NCI-H2029 treated with DMSO at 0.1 percent for 48 hours (cell line): ENCODE measurements around the gene CD164L2.

Experiments
- DNase-seq: peaks from one replicate; lab custom pipeline; 2025; lab: John Stamatoyannopoulos, UW

The CD164L2 gene

DNA sequence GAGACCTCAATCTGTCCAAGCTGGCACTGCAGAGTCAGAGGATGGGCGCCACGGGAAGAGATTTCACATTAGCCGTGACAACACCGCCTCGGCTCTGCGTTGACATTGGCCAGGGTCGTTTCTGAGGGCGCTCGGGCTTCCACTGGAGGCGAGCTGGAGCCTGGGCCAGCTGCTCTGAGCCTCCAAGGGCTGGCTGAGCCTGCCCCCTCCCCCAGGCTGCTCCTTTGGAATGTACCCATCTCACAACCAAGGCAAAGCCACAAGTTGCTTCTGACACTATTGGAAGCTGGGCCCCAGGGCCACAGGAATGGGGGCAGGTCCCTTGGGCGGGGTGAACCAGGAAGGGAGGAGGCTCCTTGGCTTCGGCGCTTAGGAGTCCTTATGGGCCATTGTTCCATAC is 21.9 kb upstream of the CD164L2 start:
- no peak for DNase-seq

DNA sequence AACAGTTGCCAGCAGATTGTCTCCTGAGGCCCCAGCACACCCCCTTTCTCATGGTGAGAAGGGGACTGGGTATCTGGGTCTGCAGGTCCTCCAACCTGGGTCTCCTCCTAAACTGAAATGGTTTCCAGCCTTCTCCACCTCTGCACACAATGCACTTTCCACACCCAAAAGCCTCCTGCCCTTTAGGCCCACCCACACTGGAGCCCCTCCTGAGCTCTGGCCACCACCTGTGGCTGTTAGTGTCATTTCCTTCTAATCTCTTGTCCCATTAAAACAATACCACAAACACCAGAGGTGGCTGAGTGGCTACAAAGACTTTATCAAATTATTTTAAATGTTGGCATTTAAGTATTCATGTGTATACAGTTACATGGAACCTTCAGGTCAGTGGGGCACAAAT is 20.8 kb upstream of the CD164L2 start:
- no peak for DNase-seq

DNA sequence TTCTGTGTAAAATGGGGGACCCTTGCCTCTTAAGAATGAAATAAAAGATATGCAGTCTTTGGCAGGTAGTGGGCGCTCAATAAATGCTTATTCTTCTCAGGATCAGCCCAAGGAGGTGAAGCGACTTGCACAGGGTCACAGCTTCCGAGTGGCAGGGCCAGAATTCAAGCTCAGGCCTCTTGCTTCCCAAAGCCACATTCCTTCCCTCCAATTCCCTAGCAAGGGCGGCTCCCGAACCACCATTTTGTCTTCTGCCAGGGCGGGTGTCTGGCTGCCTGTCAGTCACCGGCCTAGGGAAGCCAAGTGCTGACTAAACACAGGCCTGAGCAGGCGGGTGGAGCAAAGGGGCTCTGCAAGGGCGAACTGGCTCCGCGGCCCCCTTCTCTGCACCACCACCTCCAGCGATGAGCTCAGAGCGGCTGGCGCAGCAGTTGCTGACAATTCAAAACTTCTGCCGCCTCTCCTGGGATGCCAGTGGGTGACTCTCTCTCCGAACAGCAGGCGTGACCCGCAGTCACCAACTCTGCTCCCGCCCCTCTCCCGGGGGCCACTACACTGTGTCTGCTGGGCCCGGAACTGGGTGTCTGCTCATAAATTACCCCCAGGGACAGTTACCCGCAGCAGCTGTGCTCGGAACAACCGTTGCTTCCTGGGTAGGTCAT is 20.1 kb upstream of the CD164L2 start:
- no peak for DNase-seq

DNA sequence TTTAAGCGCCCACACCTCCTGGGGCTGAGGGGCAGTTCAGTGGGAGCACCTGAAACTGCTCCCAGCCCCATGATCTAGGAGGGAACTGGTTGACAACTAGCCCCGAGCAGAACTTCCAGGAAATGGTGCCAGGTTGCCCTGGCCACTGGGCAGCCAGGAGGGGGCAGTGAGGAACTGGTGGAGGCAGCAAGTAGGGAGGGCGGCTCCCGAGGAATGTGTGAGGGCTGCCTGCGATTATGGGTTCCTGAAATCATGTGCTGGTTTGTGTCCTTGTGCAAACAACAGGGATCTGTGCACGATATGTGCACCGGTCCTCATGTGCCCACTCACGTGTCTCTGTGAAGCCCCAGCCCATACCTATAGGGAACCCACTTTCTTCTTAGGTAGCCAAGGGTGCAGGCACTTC is 19.2 kb upstream of the CD164L2 start:
- no peak for DNase-seq

DNA sequence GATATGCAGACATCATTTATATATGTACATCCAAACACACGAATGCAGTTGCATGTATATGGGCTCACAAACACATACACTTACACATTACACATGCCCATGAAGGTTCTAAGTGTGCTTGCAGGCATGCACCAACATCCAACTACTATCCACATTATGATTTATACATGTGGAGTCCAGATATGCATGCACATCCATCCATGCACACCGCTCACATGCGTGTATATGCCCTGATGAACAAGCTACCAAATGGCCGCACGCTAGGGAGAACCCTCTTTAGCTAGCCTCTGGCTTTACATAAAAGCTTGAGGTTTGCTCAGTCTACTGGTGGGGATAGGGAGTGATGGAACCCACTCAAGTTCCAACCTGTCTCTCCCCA is 17.8 kb upstream of the CD164L2 start:
- DNase-seq: no peak

DNA sequence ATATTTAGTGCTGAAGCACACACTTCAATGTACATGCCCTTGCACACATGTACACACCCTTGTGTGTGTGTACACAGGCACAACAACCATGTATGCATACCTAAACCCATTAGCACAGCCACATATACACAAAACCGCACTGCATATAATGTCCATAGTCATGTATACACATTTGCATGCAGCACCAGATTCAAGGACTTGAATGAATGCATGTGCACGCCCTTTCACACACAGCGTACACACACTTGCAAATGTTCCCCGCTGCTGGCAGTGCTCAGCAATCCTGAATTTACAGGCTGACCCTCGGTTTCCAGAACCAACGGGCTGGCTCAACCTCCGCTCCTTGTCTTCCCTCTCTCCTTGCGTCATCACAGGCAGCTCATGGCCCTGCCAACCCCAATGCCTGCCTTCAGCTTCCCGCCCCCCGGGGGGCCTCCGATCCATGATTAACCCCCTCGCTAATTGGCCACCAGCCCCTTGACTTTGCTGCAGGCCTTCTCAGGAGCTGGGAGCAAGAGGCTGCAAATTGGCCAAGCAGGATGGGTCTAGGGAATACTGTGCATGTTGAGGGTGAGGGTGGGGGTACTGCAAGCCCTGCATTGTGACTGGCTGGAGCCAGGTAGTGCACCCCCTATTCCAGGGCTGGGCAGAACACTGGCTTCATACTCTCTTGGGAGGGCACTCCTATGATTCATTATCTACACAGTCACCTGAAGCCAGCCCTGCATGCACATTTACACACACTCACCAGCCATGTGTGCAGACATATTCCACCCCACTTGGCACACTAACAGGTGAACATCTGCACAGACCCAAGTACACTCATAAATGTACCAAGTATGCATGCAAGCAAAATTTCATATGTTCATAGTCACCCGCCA is 17.2 kb upstream of the CD164L2 start:
- DNase-seq: no peak

DNA sequence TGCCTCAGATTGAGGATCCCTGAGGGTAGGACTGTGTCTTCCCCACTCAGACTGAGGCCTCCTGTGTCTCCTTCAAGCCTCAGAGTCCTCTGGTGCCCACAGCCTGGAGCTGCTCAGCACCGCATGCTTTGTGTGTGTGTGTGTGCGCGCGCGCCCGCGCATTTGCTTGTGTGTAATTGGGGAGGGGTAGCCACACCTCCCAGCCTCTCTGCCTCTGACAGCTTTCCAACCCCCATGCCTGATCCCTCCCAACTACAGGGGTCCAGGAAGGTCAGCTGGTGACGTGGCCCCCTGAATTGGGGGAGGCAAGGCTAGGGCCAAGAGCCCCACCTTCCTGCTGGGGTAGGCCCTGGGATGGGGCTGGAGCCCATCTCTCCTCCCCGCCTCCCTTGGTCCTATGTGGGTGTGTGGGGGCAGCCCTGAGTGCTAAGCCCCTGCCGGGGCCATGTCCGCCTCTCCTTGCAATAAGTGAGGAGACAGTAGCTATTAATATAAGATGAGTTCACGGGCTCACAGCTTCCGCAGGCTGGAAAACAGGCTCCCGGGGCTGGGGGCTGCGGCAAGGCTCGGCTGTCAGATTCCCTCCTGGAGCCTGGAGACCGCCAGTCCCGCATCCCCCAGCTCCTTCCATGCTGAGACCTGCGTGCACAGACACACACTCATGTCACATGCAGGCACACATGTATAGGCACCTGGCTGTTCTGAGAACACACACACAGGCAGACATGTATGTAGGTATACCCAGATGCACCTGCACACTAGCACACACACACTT is 16.3 kb upstream of the CD164L2 start:
- no peak for DNase-seq

DNA sequence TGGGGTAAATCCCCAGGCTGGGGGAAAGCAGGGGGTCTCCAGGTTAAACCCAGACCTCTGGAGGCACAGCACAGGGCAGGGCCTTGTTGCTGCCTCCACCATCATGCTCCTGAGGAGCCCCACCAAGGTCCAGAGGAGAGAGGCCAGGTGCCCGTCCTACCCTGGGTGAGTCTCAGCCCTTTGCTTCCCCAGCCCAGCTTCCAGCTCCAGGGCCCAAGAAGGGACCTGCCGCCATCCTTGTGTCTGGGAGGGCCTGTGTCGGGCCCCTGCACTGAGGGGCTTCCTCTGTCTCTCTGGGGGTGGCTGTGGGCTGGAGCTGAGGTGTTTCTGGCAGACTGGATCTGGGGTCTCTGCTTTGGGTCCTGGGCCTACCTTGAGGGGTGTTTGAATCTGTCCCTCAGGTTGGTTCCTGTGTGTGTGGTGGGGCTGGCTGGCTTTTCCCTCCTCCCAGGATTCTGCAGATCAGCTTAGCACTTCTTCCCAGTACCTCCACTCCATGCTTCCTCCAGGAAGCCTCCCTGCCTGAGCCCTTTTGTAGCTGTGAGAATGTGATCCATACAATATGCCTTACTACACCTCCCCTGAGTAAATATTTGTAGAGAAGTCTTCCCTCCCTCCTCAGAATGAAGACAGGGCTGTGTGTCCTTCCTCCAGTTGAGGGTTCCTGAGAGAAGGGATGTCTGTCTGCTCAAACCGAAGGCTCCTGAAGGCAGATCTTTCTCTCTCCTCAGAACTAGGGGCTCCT is 15.4 kb upstream of the CD164L2 start:
- no peak for DNase-seq

DNA sequence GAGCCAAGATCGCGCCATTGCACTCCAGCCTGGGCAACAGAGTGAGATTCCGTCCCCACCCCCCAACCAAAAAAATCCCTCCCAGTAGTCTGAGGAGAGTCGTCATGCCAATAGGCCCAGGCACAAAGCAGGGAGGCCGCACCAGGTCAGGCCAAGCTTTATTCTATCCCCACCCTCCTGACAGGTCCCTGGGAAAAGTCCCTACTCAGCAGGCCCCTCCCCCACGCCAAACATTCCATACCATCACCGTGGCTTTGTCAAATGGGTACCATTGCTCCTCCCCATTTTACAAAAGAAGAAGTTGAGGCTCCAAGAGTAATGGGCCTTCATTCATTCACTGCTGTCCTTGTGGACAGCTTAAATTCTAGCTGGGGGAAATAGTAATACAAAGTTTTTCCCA is 14.6 kb upstream of the CD164L2 start:
- no peak for DNase-seq

DNA sequence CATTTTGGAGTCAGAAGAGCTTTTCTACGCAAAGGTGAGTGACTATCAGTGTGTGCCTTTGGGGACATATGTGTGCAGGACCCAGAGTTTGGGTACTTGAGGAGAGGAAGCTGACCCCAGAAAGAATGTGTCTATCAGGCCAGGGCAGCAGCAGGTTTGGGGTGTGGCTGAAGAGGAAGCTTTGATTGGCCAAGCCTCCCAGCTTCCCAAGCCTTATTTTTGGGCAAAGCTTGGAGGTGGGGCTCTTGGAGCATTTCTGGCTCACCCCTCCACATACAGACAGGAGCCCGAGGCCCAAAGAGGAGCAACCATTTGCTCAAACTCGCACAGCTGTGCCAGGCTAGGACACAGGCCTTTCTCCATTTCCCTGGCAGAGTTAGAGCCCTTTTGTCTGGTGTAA is 14.0 kb upstream of the CD164L2 start:
- no peak for DNase-seq

DNA sequence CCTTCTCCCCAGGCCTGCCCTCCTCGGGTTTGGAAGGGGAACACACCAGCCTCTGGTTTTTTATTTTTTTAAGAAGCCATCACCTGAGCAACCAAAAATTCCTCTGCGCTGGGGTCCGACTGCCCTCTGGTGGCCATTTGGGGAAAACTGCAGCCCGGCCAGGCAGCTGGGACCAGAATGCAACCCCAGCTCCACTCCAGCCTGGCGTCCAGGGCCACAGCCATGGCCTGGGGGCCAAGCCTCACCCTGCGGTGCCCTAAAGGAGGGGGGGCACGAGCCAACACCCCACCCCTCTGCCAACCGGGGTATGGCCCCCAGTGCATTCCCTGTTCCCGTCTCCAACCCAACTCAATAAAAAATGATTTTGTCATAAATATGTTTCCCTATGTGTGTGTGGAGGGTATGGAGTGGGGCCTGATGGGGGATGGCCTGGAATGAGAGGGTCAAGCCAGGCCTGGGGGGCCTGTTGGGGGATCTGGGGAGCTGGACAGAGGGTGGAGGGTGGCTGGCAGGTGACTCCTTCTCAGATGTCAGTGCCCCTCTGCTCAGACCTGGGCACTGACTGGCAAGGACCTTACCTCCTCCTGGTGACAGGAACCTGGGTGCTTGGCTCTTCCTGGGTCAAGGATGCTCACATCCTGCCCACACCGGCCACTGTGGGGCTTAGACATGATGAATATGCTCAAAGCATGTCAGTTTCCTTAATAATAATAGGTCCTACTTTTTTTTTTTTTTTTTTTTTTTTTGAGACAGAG is 12.5 kb upstream of the CD164L2 start:
- DNase-seq: peak; percentile 32

DNA sequence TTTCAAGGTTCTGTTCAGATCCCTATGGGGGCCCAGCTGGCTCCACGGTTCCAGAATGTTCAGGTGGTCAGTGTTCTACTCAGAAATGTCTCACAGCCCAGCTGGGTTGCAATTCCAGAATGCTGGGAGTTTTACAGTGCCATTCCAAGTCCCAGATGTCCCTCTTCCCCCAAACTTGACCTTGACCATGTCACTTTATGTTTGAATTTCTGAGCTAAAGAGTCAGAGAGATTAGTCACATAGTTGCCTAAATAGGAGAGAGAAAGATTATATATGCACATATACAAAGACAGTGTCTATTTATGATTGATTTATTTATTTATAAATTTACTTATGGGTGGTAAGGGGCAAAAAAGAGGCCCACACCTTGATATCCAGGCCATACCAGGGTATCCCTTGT is 11.8 kb upstream of the CD164L2 start:
- DNase-seq: no peak

DNA sequence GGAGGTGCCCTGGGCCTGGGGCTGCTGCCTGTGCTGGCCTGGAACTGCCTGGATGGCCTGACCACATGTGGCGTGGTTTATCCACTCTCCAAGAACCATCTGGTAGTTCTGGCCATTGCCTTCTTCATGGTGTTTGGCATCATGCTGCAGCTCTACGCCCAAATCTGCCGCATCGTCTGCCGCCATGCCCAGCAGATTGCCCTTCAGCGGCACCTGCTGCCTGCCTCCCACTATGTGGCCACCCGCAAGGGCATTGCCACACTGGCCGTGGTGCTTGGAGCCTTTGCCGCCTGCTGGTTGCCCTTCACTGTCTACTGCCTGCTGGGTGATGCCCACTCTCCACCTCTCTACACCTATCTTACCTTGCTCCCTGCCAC is 11.1 kb upstream of the CD164L2 start:
- DNase-seq: no peak

DNA sequence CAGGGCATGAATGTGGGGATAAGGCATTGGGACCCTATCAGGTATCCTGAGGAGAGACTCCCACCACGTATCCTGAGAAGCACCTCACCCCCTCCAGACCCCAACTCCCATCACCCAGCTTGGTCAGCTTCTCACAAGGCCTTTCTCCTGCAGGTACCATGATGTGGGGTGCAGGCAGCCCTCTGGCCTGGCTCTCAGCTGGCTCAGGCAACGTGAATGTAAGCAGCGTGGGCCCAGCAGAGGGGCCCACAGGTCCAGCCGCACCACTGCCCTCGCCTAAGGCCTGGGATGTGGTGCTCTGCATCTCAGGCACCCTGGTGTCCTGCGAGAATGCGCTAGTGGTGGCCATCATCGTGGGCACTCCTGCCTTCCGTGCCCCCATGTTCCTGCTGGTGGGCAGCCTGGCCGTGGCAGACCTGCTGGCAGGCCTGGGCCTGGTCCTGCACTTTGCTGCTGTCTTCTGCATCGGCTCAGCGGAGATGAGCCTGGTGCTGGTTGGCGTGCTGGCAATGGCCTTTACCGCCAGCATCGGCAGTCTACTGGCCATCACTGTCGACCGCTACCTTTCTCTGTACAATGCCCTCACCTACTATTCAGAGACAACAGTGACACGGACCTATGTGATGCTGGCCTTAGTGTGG is 10.6 kb upstream of the CD164L2 start:
- no peak for DNase-seq

DNA sequence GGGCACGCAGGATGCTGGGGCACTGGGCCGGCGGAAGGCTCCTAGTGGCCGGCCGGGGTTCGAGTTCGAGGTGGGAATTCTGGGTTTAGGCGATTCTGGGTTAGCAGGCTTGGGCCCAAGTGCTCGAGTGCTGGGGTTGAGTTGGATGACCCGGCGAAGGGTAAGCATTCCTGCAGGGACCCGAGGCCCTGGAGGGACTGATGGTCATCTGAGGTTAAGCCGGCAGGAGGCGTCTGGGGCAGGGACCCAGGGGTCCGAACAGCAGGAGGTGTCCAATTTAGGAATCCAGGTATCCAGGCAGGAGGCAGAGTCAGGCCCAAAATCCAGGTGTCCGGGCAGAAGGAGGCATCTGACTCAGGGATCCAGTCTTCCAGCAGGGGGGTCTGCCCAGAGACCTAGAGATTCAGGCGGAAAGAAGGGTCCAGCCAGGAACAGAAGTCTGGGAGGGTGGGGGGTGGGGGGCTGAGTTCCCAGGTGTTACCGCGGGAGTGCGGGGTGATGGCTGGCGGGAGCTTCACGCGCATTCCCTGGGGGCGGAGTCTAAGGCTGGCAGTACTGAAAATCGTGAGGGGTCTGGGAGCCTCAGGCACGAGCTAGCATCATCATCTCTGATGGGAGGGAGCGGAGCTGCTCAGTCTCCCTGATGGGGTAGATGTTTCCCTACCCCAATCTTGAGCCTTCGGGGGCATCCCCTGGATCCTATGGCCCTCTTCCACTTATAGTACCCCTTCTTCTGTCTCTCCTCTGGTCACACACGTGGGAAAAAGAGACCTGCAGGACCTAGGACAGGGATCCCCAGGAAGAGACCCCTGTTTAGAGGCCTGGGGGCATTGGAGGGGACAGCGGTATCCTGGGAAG is 9.9 kb upstream of the CD164L2 start:
- no peak for DNase-seq

DNA sequence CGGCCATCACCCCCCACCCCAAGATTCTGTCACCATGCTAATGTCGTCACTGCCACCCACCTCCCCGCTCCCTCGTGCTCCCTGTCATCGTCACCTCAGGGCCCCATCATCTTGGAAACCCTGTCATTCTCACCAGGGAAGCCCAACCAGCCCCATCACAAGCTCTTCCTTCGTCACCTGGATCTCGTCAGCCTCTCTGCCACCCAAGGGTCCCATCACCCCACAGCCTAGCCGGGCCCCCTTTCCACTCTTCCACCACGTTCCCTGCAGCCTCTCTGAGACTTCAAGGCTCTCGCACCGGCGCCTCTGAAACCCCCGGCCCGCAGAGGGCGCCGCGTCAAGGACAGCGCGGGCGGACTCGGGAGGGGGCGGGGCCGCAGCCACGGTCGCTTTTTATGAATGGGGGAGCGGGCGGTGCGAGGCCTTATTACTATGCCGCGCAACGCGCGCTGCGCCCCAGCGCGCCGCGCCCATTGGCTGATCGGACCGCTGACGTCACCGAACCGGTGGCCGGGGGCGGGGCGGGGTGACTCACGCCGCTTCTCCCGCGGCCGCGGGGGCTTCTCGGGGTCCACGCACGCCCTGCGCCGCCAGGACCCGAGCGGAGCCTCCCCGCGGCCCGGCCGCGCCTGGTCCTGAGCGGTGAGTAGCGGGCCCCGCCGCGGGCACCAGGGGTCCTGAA is 9.1 kb upstream of the CD164L2 start, which contains the start of gene GPR3:
GPR3 (plus strand) TSS at position 527 of the 682 bp plus-strand sequence. CDS start 1,177 bp downstream, outside the sequence.
- no peak for DNase-seq

DNA sequence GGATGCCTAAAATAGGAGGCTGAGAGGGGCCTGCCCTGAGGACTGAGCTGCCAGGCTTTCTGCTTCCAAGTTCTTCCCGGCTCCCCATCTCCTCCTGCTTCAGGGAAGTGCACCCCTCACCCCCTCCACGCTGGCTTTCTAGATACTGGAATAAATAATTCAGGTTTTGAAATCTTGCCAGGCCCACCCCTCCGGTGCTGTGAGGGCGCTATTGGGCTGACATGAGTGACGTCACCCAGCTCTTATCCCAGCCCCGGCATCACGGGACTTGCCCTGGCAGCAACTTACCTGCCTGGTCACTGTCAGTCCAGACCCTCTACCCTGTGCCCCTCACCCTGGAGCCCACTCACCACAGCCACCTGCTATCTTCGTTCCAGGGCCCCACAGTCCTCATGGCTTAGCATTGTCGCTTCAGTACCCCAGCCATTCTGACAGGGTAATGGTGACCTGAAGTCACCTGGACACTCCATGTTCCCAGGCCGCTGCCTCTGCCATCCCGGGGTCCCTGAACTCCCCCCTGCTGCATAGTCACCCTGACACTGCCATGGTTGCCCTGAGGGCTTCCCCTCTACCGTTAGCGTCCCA is 8.5 kb upstream of the CD164L2 start:
- no peak for DNase-seq

DNA sequence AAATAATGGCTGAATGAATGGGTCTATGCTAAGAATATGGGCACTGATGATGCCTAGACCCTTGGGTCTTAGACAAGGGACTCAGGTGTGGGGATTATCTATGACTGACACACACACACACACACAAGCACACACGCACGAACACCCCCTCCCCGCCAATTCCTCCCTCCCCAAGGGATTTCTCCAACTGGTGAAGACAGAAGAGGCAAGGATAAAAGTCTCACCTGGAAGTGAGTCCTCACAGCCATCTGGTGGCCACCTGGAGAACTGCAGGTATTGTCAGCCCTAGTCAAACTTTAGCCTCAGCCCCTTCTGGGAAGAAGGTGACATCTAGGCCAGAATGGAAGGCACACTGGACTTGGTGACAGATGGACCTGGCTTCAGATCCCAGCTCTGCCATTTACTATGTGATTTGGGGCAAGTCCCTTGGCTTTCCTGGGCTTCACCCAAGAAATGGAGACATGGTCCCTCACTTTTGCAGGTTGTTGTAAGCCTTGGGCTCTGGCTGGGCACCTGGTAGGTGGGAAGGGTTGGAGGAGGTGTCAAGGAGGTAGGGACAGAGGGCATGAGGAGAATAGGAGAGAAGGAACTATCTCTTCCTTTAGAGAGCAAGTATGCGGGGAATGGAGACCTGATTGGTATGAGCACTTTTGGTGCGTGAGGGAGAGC is 5.3 kb upstream of the CD164L2 start:
- no peak for DNase-seq
